Measurements from ENCODE around the gene KMT2E.

KMT2E gene

DNA sequence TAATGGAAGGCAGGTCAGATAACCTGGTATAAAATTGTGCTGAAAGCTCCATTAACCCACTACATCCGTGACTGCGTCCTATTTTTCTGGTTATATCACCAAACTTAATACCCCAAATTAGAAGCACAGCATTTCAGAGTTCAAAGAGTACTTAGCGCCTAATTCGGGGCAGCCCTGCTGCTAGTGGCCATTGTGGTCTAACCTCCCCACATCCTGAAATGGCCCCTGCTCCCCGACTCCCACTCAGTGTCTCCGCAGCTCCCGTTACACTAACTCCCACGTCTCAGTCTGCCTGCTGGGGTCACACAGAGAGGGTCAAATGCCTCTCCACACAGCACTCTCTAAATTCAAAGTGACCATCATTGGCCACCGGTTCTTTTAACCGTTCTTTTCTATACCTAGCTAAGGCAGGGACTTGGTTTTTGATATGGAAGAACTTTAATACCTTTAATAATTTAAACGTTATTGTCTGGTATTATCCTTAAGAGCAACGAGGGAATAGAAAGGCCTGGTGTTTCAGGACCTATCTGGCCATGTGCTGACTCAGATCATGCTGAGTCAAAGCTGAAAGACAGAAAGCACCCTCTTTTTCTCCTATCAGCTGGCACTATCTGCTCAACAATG lies 117.1 kb downstream of the KMT2E start:
- DNase-seq (ENCODE audit: low read depth) = peak; percentile 48

DNA sequence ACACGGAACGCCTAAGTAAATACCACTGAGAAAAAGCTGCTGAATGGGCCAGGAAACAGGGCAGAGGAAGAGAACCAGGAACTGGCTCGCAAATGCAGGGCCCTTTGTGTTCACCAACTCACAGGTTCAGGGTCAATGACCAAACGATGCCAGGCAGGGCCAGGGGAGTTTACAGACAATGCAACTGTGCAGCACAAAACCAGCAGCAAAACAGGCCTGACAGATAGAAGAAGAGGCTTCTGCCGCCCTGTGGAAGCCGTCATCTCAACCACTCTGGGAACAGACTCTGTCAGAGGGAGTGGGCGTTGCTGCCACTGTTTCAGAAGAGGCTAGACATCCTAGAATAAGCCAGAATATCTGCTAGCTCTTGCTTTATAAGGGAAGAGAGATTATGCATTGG lies 117.9 kb downstream of the KMT2E start:
- no peak for DNase-seq (ENCODE audit: low read depth)

DNA sequence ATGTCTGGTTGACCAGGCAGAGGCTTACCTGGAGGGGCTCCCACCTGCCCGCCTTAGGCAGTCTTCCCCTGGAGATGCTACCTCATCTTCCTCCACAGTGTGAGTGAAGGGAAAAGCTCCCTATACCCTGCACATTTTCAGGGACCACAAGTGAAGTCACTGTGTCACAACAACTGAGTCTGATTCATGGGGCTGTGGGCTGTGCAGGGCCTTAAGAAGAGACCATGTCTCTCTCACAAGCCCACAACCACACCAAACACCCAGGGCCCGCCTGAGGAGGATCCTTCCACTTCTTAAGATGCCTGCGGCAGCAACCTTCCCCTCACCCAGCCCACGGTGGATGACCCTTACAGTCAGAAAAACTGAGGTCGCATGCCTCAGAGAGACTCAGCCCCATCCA lies 118.3 kb downstream of the KMT2E start:
- no peak for DNase-seq (ENCODE audit: low read depth)

DNA sequence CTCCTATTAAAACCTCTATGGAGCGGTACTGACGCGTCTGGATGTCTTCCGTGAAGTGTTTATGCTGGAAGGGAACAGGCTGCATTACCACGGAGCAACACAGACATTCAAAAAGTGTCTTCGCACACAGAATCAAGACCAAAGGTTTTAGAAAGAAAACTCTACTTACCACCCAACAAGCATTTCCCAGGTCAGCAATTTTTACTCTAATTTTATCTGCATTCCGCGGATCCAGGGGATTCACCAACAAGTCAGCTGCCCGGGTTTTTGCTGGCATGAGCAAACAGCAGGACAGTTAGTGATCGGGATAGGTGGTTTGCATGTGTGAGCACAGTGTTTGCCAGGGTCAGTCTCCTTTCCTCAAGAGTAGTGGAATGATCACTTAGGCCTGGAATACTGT lies 118.8 kb downstream of the KMT2E start:
- DNase-seq (ENCODE audit: low read depth) = no peak

DNA sequence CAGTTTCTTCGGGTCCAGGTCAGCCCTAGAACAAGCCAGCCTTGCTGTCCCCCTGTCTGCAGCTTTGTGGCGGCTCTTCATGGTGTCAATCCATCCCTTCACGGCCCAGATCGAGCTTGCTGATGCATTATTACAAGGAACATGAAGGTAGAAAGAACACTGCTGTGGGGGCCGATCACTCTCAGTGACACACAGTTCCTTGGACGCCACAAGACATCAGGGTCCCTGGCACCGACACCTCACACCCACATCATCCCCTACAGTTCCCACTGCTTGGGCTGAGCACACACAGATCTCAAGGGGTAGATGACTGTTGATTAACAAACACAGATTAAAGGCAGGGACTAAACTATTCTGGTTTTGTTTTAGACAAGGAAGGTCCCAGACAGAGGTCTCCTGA lies 119.4 kb downstream of the KMT2E start:
- no peak for DNase-seq (ENCODE audit: low read depth)

DNA sequence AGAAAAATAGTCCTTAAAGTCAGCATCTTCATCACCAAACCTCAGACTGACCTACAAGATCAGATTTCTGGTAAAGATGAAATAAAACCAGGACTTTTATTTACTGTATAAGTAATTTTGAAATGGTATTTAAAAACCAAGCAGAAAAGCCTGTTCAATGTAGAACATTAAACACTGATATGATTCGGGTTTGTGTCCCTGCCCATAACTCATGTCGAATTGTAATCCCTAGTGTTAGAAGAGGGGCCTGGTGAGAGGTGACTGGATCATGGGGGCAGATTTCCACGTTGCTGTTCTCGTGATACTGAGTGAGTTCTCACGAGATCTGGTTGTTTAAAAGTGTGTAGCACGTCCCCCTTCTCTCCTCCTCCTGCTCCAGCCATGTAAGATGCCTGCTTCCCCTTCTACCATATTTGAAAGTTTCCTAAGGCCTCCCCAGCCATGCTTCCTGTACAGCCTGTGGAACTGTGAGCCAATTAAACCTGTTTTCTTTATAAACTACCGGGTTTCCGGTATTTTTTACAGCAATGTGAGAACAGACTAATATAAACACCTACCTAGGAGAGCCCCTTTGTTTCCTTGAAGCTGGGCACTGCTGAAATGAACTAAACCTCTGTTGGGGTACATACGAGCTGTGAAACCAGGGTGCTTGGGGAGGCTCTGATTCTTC lies 120.1 kb downstream of the KMT2E start:
- no peak for DNase-seq (ENCODE audit: low read depth)

DNA sequence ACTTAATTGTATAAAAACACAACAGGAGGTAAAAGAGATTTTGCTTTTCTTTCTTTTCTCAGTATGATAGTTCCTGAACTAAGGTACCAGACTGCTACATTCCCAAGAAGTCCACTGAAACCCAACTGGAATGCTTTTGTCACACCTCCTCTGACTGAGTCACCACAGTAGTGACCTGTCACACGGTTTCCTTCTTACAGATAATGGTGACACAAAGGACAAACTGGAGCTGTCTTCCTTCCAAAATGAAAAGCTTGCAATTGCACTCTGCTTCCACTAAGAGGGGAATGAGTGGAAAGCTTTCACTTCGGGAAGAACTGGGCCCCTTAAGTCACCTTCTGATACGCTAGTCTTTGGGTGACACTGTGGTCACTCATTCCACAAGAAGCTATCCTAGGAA lies 122.2 kb downstream of the KMT2E start:
- no peak for DNase-seq (ENCODE audit: low read depth)

DNA sequence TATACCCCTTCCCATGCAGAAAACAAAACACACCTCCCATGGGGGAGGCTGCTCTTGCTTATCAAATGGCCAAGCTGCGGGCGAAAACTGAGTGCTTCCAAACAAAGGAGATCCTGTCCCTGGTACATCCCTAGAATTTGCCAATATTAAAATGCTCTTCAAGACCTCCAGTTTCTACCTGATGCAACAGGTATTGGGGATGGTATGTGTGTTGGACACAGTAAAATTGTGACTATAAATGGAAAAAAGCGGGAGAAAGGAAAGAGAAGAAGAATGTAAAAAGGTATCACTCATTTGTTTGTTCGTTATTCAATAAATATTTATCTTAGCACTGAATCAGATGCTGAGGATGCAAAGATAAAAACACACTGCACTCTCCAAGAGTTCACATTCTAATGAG lies 123.9 kb downstream of the KMT2E start:
- DNase-seq (ENCODE audit: low read depth) = no peak

DNA sequence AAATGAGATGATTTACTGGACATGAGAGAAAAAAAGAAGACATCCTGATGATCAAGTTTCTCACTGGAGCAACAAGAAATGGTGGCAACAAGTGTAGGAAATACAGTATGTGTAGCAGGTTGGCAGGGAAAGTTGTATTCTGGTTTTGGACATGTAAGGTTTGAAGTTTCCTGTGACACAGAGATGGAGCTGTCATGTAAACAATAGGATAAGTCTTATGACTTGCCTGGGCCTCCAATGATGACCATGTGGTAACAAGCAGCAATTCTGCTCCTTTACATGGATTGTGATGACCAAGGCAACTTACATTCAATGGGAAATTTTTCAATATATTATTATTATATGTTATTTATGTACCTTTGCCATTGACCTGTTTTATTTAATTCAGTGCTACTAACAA lies 125.4 kb downstream of the KMT2E start:
- no peak for DNase-seq (ENCODE audit: low read depth)

DNA sequence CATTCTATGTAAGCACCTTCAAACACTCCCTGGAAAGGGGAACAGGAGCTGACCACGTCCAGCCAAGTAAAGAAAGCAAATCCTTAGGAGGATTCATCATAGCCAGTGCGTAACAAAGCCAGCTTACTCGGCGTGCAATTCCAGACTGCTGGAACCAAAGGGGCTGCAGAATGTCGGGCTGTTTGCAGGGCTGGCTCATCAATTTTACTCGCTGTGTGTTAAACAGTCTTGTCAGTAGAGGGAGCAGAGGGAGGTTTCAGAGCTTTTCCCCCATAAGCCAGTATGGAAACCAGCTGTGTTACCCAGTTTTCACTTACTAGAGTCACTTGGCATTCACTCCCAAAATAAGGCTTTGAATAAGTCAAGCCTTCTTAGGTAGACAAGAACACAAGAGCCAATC lies 127.1 kb downstream of the KMT2E start:
- peak; percentile 35 for DNase-seq (ENCODE audit: low read depth)

DNA sequence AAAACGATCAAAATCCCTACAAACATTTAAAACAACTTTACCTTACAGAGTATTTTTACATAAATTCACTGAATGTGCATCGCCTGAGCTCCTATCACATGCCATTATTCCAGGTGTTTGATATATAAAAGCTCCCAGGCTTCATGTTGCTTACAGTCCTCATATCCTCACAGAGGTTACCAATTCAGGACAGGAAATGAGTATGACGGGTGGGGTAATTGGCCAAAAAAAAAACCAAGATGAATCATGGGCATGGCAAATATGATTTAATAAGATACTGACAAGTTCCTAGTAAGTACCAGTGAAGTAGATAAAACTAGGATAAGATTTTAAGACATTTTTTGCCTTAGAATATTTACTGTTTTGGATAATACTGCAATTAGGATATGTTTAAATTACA lies 135.8 kb downstream of the KMT2E start:
- DNase-seq (ENCODE audit: low read depth) = peak; percentile 27

DNA sequence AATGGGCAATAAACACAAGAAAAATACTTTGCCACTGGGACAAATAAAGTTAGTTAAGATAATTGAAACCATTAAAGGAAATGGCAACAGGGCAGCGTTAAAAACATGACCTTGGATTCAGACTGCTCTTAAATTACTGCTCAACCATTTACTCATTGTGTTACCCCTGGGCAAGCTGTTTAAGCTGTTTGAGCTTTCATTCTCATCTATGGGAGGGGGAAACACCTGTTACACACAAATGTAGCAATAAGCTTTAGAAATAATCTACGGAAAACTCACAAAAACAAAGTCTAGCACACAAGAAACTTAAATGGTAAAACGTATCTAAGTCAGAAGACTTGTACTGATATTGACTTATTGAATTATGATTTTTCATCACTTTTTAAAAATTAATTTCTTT lies 137.1 kb downstream of the KMT2E start:
- DNase-seq (ENCODE audit: low read depth) = no peak

DNA sequence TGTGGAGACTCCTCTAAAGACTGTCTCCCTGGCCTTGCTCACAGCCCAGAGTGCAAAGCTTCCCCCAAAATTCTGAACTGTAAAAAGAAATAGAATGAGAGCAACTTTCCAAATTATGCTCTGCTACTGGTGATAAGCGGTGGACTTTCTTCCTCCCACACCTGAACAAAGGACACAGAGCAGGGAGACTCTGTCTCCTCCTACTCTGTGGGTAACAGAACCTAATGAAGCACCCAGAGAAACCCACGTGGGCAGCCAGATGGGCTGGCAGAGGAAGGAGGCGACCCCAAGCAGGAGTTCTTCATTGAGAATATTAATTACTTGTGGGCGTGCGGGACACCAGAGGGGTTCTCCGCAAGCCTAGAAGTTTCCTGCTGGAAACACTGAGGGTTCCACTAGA lies 139.5 kb downstream of the KMT2E start:
- DNase-seq (ENCODE audit: low read depth) = no peak

DNA sequence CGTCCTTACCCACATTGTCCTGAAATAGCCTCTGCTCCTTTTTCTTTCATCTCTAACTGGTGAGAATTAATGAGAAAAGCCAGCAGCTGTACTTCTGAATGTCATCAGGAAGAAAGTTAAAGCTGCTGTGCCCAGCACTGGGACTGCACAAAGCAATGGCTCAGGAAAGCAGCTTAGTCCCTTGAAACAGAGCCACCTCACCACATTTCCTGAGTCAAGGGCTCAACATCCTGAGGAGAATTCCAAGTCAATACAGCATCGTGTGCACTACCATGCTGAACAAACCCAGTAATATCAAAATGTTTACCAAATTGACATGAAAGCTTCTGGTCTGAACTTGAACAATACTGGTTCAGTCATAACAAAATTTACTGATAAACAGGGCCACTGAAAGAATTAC lies 140.1 kb downstream of the KMT2E start:
- no peak for DNase-seq (ENCODE audit: low read depth)

DNA sequence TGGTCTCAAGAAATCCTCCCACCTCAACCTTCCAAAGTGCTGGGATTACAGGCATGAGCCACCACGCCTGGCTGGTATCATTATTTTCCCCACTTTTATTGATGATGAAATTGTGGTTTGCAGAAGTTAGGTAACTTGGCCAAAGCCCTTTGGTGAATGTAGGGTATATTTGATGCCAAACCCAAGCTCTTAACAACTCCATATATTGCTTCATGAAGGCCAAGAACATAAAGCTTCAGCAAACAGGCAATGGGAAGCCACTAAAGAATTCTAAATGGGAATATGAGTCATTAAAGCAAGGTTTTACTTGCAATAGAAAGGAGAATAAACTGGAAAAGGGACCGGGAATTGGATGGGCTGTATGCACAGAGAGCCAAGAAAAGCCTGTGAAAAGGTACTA lies 142.7 kb downstream of the KMT2E start:
- peak; percentile 64 for DNase-seq (ENCODE audit: low read depth)

DNA sequence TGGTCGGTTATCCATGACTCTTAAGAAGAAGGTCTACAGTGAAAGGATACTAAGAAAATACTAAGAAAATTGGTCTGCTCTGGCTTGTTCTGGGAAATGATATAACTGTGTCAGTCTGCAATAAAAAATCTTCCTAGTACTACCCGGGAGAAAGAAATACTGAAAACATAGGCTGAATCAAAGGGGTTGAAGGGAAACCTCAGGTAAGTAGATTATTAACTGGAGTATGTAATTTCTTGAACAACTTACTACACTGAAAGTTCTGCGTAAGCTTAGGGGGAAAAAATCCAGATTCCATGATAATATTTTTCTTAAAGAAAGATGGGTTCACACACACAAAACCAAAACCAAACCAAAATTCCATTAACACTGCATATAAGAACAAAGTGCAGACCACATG lies 143.3 kb downstream of the KMT2E start:
- no peak for DNase-seq (ENCODE audit: low read depth)

DNA sequence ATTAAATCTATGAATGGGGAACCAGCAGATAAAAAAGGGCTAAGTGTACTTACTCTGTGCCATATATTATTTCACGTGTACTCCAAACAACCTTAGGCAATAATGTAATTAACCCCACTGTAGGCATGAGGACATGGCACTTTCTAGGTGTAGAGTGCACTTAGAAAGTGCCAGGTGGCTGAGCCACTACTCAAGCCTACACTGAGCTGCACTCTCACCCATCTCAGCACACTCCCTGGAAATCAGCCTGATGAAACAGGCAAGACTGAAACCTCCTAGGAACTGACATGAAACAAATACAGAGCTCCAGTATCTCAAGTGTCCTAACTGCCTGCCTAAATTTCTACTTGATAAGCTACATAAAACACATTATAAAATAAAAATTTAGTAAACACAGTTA lies 147.4 kb downstream of the KMT2E start:
- DNase-seq (ENCODE audit: low read depth) = no peak
